CD4-positive, alpha-beta T cell treated with Interleukin-15 for 1 hour (primary cell): ENCODE results near the gene HACD3.
"Not testable (repeated sequence)": the region's sequence is repeated elsewhere in the genome, so short reads cannot be mapped to it uniquely, and the experiment has no call there.

Experiments
- DNase-seq: peaks from one replicate; pipeline ENCODE4 v3.0.0-alpha.2; 2020

The HACD3 gene

DNA sequence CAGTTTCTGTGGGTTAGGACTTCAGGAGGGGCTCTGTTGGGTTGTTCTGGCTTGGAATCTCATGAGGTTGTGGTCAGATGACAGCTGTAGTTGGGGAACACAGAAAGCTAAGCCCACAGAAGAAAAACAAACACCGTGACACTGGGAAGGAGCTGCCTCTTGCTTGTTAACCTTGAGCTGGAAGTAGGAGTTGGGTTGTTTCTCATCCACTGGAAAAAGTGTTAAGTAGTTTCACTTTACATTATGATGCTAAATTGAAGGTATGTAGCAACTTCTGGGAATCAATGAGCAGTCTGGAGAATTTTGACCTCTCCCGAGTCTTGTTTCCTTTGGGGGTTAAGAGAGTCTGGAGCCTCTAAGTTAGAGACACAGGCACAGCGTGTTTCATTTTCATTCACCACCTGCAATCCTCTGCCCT, 20.4 kb downstream of the HACD3 start:
- DNase-seq: no peak

DNA sequence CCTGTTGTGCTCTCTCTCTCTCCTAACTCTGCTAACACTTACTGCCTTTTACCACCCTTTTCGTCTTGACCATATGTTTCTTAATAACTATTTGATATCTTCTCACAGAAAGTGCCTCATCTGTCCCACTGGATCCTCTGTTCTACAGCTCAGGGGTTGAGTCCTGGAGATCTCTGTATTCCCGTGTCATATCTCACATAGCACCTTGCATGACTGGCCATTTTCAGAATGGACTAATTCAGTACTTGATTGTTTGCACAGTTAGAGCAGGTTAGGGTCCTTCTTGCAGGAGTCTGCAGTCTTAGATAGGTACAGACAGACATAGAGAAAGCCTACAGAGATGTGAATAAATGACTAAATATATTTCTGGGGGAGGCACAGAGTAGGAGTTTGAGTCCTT, 20.9 kb downstream of the HACD3 start:
- no peak for DNase-seq

DNA sequence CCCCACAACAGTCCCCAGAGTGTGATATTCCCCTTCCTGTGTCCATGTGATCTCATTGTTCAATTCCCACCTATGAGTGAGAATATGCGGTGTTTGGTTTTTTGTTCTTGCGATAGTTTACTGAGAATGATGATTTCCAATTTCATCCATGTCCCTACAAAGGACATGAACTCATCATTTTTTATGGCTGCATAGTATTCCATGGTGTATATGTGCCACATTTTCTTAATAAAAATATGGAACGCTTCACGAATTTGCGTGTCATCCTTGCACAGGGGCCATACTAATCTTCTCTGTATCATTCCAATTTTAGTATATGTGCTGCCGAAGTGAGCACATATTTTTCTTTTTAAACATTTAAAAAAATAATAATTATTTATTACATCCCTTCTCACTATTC, 22.6 kb downstream of the HACD3 start:
- DNase-seq: not testable (repeated sequence)

DNA sequence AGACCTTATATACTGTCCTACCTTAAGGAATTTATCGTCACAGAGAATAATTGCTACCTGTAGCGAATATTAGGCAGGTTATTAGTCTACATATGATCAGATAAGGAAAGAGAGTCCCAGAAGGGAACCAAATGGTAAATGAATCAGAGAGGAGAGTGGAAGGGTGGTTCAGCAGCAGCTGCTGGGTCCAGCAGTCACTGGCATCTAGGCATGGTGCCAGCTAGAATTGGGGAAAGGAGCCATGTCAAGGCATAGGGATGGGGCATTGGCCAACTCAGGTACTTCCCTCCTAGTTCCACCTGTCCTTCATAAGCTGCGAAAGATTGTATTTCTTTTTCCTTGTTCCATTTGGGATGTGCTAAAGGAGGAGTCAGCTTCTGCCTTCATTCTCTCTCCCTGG, 23.4 kb downstream of the HACD3 start:
- no peak for DNase-seq

DNA sequence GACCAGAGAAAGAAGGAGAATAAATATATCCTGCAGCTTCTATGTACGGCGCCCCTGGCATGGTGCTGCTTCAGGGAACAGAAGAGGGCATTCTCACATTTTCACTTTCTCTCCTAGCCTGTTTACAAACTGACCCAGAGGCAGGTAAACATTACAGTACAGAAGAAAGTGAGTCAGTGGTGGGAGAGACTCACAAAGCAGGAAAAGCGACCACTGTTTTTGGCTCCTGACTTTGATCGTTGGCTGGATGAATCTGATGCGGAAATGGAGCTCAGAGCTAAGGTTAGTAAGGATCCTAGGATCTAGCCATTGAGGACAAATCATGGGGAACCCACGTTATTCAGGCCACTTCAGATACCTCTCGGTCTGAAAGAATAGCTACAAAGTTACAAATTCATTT, 26.4 kb downstream of the HACD3 start:
- DNase-seq: no peak

DNA sequence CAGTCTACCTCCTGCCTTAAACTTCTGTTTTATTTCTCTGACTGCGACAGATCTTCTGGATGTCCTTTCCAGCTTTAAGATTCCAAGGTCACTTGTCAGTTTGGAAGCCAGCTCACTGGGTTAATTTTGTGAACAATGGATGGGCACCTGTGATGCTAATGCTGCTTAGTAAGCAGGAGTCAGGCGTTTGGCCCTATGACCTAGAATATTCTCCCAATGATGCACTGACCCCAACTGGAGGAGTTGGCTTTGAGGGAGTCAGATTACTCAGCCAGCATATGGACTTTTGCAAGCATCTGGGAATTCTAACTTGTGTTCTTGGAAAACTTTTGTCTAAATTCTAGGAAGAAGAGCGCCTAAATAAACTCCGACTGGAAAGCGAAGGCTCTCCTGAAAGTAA, 28.1 kb downstream of the HACD3 start:
- DNase-seq: no peak

DNA sequence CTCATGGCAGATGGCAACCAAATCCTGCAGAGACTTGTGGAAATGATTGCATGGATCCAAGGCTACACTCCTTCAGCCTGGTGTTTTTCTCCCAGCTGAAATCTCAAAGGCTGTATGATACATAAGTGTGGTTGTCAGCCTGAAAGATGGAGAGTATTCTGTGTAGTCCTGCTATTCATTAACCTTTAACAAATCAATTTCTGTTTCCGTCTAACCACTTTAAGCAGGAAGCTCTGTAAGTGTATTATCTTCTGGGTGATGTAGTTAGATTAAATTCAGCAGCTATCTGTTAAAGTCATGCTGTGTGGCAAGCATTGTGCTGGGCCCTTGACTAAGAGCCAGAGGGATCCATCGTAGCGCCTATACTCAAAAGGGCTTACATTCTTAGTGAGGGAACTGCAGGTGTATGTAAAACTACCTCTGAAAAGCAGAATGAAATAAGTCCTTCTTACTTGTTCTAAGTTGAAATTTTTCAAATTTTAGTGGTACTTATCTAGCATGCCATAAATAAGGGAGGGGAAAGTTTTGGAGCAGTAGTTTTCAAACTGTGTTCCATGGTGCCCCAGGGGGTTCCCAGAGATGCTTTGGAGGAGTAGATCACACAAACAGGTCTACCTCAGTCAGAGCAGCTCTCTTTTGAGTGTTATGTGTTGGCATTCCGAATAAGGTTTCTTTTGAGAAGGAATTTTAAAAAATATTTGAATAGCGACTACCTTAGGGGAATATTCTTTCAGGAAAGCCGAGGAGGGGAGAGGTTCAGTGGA, 28.9 kb downstream of the HACD3 start:
- no peak for DNase-seq

DNA sequence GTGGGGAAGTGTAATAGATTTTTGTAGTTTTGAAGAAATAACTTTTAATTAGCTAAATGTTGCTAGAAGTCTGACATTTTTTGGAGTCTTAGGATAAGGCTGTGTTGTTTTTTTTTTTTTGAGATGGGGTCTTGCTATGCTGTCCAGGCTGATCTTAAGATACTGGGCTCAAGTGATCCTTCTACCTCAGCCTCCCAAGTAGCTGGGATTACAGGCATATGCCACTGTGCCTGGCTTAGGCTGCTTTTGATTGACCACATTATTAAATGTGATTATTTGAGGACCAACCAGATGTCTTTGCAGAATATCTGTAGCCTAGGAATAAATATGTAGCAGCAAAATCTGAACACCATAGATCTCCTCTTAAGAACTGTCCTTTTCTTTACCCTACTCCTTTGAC, 29.7 kb downstream of the HACD3 start:
- DNase-seq: no peak

DNA sequence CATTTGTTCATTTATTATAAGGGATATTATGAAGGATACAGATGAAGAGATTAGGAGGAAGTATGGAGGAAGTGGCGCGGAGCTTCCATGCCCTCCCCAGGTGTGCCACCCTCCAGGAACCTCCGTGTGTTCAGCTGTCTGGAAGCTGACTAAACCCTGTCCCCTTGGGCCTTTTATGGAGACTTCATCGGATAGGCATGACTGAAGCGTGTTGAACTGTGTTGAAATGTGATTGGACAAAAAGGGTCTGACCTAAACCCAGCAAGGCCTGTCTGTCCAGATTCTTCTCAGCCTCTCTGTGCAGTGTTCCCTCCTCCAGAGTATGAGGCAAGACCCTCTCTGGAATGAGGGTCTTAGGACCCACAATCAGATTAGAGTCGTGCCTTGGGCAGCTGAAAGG, 31.7 kb downstream of the HACD3 start:
- no peak for DNase-seq

DNA sequence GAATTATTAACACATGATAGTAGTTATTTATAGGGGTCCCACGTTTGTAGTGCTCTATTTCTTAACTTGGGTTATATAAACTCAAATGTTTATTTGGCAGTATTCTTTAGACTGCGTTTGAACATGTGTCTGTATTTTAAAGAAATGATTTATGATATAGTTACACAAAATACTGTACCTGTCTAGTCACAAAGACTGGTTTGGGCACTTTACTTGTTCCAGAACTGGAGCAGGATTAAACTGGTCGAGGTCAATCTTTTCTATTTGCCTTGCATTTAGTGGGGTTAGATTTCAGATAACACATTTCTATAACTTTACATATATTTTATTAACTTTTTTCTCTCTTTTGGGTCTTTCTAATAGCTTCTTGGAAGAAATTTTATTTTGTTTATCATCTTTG, 39.5 kb downstream of the HACD3 start:
- DNase-seq: no peak

DNA sequence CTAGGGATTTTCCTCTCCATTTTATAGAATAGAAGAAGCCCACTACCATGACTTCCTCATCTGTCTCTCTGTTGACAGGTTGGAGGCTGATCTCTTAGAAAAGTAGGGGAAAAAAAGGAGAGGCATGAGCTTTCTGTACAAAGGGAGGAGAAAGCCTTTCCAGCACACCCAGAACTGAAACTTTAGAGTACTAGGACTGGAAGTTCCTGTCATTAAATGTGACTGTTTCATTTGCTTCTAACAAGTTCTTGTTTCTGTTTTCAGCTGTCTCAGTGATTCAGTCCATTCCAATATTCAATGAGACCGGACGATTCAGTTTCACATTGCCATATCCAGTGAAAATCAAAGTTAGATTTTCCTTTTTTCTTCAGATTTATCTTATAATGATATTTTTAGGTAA, 41.7 kb downstream of the HACD3 start:
- DNase-seq: no peak

DNA sequence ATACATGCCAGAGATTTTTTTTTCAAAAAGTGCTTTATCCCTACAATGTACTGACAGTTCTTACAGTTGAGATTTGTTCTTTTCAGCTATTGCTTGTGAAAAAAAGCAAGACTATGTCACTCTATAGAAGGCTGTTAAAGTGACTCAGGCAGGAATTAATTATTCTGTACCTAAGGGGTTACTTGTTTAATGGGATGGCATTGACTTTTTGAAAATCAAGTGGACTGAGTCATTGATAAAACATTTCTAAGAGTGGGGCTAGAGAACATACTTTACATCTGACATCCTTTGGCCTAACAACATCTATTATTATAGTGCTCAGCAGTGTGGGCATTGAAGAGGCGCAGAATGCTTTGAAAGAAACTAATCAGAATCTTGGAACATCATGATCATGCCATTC, 46.4 kb downstream of the HACD3 start:
- no peak for DNase-seq

DNA sequence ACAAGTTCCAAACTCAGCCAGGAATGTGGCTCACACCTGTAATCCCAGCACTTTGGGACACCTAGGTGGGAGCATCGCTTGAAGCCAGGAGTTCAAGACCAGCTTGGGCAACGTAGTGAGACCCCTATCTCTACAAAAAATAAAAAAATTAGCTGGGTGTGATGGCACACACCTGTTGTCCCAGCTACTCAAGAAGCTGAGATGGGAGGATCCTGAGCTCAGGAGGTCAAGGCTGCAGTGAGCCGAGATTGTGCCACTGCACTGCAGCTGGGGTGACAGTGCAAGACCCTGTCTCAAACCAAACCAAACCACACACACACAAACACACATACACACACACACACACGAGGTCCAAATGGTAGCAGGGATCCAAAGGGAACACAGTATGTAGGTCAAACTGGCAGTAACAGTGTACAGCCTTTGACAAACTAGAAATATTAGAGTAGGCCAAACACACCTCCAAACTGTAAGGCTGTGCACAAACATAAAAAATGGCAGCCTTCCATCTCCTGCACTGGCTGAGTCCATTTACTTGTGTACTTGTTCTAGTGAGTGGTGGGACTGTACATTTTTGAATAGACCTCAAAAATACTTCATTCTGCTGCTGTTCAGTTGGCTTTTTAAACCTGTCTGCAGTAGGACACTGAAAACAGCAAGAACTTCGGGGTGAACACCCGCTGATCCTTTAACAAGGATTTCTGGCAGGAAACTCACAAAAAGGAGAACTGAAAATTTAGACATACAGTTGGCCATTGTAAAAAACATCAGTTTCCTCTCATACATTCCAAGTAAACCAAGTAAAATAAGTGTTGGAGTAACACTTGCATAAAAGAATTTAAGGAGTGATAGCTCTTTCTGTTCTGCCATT, 47.1 kb downstream of the HACD3 start:
- DNase-seq: no peak

DNA sequence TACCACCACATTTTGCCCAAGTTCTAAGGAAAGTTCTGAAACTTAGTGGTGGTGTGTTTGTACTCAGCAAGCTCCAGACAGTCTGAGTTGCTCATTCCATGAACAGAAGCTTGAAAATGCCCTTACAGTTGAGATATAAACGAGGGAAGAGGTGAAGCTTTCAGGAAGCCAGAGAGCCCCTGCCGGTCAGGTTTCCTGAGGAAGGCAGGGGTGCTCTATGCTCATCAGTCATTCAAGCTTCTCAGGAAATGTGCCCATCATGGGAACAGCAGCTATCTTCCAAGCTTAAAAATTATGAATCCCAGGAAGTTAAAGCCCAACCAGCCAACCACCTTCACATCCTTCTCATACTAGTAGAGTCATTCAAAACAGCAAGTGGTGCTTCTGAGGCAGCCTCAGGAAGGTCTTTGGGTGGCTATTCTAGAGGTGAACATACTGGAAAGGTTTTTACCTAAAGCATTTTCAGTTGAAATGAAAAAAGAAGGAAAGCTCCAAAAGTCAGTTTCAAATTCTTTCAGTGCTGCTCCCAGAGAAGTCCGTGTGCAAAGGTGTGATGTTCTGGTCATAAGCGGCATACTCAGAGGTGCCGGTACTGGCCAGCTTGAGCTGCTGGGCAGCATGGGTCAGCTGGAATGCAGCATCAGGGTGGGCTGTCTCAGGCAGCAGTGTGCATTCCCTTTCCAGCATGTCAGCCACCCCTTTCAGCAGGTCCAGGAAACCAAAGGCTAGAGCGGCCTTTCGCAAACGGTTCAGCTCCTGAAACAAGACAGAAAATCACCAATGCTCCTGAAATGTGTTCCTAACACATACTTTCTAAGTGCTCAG, 48.9 kb downstream of the HACD3 start:
- DNase-seq: no peak

DNA sequence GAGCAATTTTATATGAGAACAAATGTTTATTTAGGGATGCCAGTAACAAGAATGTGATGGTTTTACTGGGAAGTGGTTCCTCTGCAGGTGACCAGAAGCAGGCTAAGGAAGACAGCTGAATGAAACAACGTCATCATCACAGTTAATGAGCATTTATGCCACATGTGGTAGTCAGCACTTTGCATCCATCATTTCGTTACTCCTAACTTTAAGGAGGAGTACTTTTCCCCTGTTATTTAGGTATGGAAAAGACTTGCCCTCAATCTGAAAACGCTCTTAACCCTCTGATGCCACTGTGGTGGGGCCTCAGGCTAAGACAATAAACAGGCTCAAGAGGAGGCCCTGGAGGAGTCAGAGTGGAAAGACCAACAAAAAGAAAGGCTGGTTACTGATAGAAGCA, 49.5 kb downstream of the HACD3 start:
- no peak for DNase-seq

DNA sequence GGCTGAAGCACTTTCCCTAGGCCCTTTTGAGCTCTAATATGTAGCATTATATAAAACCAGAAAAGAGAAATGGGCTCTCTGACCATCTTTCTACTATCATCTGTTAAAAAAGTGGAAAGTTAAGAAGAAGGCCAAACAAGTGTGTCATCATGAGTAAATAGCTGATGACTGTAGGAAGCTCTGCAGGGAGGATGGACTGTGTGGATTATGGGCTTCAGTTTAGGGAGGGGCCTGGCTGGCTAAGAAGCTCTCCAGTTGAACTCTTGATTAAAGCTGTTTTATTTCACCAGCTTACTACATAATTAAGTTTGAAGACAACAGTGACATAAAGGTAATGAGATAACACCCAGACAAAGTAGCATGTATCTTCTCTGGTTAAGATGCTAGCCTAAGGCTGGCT, 50.0 kb downstream of the HACD3 start:
- DNase-seq: no peak

DNA sequence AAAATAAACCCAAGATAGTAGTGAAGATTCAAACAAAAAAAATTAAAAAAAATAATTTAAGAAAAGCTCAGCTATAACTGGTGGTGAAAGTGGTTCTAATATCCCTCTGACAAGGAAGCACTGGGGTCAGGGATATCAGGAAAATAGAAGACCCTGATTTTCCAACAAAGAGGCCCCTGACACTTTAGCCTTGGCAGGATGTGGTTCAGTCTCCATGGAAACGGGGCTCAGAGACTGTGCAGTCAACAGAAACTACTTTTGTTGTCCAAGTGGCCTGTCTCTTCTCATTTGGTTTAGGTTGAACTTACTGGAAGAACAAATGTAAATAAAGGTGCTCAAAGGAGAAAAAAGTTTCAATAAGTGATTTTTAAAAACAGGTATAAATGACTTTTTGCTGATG, 53.4 kb downstream of the HACD3 start:
- DNase-seq: peak; percentile 60

DNA sequence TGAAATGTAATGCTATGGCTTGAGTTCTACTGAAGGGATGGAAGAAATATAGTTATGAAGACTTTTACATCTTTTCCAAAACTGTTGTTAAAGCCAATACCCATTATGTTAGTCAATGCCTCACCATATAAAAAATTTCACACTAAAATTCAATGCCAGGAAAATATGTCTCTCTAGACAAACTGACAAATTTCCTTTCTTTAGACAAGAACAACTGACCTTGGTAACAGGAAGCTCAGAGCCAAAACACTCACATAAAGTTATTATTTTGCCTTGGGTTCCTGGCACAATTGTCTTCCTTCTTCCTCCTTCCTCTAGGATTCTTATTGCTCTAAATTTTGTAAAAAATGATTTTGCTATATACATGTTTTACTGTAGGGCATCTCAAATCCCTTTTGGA, 54.0 kb downstream of the HACD3 start:
- DNase-seq: no peak

DNA sequence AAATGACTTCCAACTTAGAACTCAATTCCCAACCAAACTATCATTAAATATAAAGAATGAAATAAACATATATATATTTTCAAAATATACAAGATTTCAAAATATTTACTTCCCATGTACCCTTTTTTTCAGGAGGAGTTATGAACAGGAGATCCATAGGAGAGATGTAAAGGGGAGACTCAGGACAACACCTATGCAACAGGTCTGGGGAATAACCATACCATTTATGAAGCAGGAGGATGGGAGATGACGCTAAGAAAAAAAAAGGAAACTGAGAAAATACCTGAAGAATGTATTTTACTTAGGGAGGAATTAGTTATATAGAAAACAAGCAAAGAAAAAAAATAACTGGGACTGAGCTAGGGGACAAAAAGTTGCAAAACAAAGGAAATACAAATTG, 56.8 kb downstream of the HACD3 start:
- no peak for DNase-seq

DNA sequence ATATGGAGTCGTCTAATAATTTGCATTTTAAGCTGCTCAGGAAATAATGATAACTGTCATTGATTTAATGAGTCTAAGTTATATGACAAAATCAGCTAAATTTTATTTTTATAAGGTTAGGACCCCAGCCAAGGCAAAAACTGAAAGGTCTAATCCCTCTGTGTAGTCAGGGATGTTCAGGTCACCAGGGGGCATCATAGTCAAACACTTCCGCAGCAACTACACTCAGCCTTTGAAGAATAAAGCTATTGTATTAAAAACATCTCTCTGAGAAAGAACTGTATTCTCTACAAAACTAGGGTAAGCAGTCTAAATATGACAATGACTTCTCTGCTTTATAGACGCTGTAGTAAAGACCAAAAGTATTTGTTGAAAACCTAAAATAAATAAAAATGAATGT, 65.7 kb downstream of the HACD3 start:
- no peak for DNase-seq

DNA sequence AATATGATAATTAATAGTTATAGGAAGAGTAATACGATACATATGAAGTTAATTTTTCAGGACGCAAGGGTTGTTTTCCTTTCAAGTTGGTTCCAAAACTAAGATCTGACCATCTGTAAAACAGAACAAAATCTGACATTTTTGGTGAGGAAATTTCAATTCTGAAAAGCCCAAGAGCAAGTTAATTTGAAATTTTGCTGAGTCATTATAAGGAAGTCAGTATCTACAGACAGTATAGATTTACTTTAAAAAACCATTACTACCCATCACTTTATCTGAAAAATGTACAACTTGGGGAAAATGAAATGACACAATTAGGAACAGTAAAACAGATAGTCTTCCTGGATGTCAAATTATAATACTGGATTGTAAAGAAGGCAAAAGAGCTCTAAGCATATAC, 68.2 kb downstream of the HACD3 start:
- no peak for DNase-seq

DNA sequence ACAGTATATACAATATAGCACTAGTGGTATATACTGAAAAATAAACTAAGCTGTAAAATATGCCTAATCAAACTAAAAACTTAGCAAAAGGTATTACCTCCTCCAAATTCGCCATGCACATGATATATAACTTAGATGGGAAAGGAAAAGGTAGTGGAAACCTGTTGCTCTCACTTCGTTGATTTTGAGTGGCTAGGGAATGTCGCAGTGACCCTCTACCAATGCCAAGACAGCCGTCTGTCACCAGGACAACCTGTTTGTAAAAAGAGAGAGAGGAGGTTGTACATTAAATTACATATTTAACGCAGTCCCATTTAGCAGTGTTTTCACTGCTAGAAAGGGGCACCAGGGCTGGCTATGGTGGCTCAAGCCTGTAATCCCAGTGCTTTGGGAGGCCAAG, 69.4 kb downstream of the HACD3 start:
- no peak for DNase-seq

DNA sequence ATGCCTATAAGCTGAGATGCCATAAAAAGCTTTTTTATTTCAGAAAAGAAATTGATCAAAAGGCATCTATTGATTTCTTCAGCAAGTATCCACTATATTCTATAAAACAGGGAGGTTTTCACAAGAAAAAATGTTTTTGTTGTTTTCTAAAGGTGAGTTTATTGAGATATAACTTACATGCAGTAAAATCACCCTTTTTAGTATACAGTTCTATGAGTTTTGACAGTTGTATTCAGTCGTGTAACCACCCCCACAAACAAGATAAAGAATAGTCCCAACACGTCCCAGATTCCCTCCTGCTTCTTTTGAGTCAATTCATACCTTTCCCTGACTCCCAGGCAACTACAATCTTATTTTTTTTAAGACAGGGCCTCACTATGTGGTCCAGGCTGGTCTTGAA, 72.9 kb downstream of the HACD3 start:
- DNase-seq: no peak

DNA sequence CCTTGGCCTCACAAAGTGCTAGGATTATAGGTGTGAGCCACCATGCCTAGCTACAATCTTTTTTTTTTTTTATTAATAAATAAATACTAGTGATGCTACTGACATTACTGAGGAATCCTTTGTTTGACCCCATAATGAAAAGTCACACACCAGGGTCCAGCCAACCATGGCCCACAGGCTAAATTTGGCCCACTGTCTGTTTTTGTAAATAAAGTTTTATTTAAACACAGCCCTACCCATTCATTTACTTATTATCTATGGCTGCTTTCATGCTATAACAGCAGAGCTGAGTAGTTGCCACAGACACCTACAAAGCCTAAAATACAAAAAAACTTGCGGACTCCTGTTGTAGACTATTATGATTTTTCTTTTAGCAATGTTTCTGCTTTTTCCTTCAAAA, 73.3 kb downstream of the HACD3 start:
- DNase-seq: no peak
